ENCODE data around the gene BIRC5. TPM values are rescaled to one million over a fixed set of nuclear protein-coding genes. Genes with fewer than 3 reads are reported as not detected.
"Not testable (repeated sequence)": the region's sequence is repeated elsewhere in the genome, so short reads cannot be mapped to it uniquely, and the experiment has no call there.

Gene BIRC5
- total RNA-seq, 1 donor from 2014 or later, result 68.0 TPM

- DNase-seq (ENCODE audit: low read depth), result no peak
- TF ChIP-seq, protein P1, sequence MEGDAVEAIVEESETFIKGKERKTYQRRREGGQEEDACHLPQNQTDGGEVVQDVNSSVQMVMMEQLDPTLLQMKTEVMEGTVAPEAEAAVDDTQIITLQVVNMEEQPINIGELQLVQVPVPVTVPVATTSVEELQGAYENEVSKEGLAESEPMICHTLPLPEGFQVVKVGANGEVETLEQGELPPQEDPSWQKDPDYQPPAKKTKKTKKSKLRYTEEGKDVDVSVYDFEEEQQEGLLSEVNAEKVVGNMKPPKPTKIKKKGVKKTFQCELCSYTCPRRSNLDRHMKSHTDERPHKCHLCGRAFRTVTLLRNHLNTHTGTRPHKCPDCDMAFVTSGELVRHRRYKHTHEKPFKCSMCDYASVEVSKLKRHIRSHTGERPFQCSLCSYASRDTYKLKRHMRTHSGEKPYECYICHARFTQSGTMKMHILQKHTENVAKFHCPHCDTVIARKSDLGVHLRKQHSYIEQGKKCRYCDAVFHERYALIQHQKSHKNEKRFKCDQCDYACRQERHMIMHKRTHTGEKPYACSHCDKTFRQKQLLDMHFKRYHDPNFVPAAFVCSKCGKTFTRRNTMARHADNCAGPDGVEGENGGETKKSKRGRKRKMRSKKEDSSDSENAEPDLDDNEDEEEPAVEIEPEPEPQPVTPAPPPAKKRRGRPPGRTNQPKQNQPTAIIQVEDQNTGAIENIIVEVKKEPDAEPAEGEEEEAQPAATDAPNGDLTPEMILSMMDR (conservative IDR thresholded peaks at IDR 0.05; ENCODE audit: low read depth, low read length), result no peak
- H3K4me3 ChIP-seq (ENCODE audit: low read depth, low read length), result no peak within 1 kb of the TSS
These were observed 17.2 kb downstream of the BIRC5 start, which contains the start of gene TMEM235 for GRCh38 chr17:78230996-78231935. Gene TMEM235 (plus strand): TSS chr17:78231631. CDS start chr17:78232024, 393 bp downstream.

GRCh38 chr17:78231991-78232858 lies 18.2 kb downstream of the BIRC5 start:
- no peak overlapping the region for H3K4me3 ChIP-seq (ENCODE audit: low read depth, low read length)
- no peak for DNase-seq (ENCODE audit: low read depth)
- TF ChIP-seq, protein P1 (conservative IDR thresholded peaks at IDR 0.05; ENCODE audit: low read depth, low read length), result no peak

GRCh38 chr17:78232859-78233173 lies 18.8 kb downstream of the BIRC5 start:
- no peak for DNase-seq (ENCODE audit: low read depth)
- TF ChIP-seq, protein P1 (conservative IDR thresholded peaks at IDR 0.05; ENCODE audit: low read depth, low read length), result no peak
- no peak overlapping the region for H3K4me3 ChIP-seq (ENCODE audit: low read depth, low read length)

- H3K4me3 ChIP-seq (ENCODE audit: low read depth, low read length), result no peak overlapping the region
- TF ChIP-seq, protein P1 (conservative IDR thresholded peaks at IDR 0.05; ENCODE audit: low read depth, low read length), result no peak
- DNase-seq (ENCODE audit: low read depth), result no peak
These were observed 19.6 kb downstream of the BIRC5 start for GRCh38 chr17:78233678-78234077.

DNA sequence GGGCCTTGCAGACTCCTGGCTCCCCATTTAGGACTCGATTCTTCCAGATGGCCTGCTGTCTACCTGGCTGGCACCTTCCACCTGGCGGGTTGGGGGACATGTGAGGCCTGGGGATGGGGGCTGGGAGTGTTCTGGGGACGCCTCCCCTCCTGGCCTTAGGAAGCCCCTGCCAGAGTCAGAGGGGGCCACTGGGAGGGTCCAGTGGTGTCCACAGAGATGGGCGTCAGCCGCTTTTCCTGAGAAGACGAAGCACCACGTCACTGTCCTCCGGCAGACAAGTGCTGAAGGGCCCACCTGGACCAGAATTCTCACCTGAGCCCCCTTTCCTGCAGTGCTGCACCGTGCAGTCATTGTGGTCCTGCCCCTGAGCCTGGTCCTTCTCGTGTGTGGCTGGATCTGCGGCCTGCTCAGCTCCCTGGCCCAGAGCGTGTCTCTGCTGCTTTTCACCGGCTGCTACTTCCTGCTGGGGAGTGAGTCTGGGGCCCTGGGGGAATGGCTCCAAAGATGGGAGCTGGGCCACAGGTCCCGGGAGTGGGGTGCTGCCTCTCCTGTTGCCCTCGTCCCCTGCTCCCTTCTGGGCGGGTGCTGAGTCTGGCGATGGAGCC lies 20.3 kb downstream of the BIRC5 start:
- TF ChIP-seq, protein P1 (conservative IDR thresholded peaks at IDR 0.05; ENCODE audit: low read depth, low read length), result no peak
- H3K4me3 ChIP-seq (ENCODE audit: low read depth, low read length), result no peak overlapping the region
- no peak for DNase-seq (ENCODE audit: low read depth)

DNA sequence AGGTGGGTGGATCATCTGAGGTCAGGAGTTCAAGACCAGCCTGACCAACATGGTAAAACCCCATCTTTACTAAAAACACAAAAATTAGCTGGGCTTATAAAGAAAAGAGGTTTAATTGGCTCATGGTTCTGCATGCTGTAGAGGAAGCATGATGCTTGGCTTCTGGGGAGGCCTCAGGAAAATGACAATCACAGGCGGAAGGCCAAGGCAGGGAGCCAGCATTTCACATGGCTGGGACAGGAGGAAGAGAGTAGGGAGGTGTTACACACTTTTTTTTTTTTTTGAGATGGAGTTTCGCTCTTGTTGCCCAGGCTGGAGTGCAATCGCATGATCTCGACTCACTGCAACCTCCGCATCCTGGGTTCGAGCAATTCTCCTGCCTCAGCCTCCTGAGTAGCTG lies 21.0 kb downstream of the BIRC5 start:
- not testable (repeated sequence) for H3K4me3 ChIP-seq (ENCODE audit: low read depth, low read length); DNase-seq (ENCODE audit: low read depth)

- no peak for DNase-seq (ENCODE audit: low read depth)
- H3K4me3 ChIP-seq (ENCODE audit: low read depth, low read length), result no peak overlapping the region
- TF ChIP-seq, protein P1 (conservative IDR thresholded peaks at IDR 0.05; ENCODE audit: low read depth, low read length), result no peak
These were observed 21.8 kb downstream of the BIRC5 start for GRCh38 chr17:78235885-78236284.
